Mesendoderm (in vitro differentiated cells): ENCODE data around the gene NKIRAS2.

ENCODE experiments used
- DNase-seq: peaks from one replicate; pipeline ENCODE4 v3.0.0; 2013
- H2AK5ac ChIP-seq: 2 replicates; pipeline ENCODE4 v1.6.1; 2013; ENCODE audit warnings: low read length, inconsistent platforms
- H2BK120ac ChIP-seq: 2 replicates; pipeline ENCODE4 v1.6.1; 2013; ENCODE audit warnings: low read depth, mild to moderate bottlenecking, low read length, moderate library complexity, mixed read lengths
- H2BK15ac ChIP-seq: replicated peaks from 2 replicates; pipeline ENCODE4 v1.6.1; 2013; ENCODE audit warnings: low read depth, mild to moderate bottlenecking, moderate library complexity
- H2BK5ac ChIP-seq: 2 replicates; pipeline ENCODE4 v1.6.1; 2013; ENCODE audit warnings: low read length, inconsistent platforms
- H3K18ac ChIP-seq: 2 replicates; pipeline ENCODE4 v1.6.1; 2013; ENCODE audit warnings: mild to moderate bottlenecking, low read length, mixed read lengths
- H3K23ac ChIP-seq: one replicate; pipeline ENCODE4 v1.6.1; 2013; ENCODE audit warnings: low read length
- H3K27ac ChIP-seq: 2 replicates; pipeline ENCODE4 v1.5.1; 2013; ENCODE audit warnings: low read depth, mild to moderate bottlenecking, inconsistent platforms, low read length, moderate library complexity
- H3K27me3 ChIP-seq: 2 replicates; pipeline ENCODE4 v1.6.1; 2013; ENCODE audit warnings: low read length, control low read depth, mild to moderate bottlenecking, inconsistent platforms; ENCODE audit not compliant: insufficient read depth, poor library complexity
- H3K36me3 ChIP-seq: 2 replicates; pipeline ENCODE4 v1.6.1; 2013; ENCODE audit warnings: low read length, inconsistent platforms; ENCODE audit not compliant: control insufficient read depth, insufficient read depth
- H3K4ac ChIP-seq: one replicate; pipeline ENCODE4 v1.6.1; 2013; ENCODE audit warnings: low read depth, mild to moderate bottlenecking, low read length, moderate library complexity
- H3K4me1 ChIP-seq: 2 replicates; pipeline ENCODE4 v1.6.1; 2013; ENCODE audit warnings: low read depth, low read length, inconsistent platforms; ENCODE audit not compliant: control insufficient read depth
- H3K4me2 ChIP-seq: 2 replicates; pipeline ENCODE4 v1.6.1; 2013; ENCODE audit warnings: low read length
- H3K4me3 ChIP-seq: 2 replicates; pipeline ENCODE4 v1.5.1; 2013; ENCODE audit warnings: mild to moderate bottlenecking, low read length
- H3K56ac ChIP-seq: one replicate; pipeline ENCODE4 v1.6.1; 2013; ENCODE audit warnings: low read length
- H3K79me1 ChIP-seq: 2 replicates; pipeline ENCODE4 v1.6.1; 2013; ENCODE audit warnings: low read length, inconsistent platforms
- H3K79me2 ChIP-seq: 2 replicates; pipeline ENCODE4 v1.6.1; 2013; ENCODE audit warnings: mild to moderate bottlenecking, low read length; ENCODE audit not compliant: control insufficient read depth, insufficient read depth
- H3K9ac ChIP-seq: 2 replicates; pipeline ENCODE4 v1.6.1; 2013; ENCODE audit warnings: low read length, inconsistent platforms
- H4K5ac ChIP-seq: one replicate; pipeline ENCODE4 v1.6.1; 2013; ENCODE audit warnings: low read length
- H4K8ac ChIP-seq: one replicate; pipeline ENCODE4 v1.6.1; 2013; ENCODE audit warnings: low read depth, mild to moderate bottlenecking, control low read depth, low read length, moderate library complexity
- WGBS: extraction: QIAGEN DNeasy Blood & Tissue Kit; methylation state at CpG from one replicate; pipeline ENCODE4 v1.1.7; 2013; ENCODE audit warnings: low lambda C conversion rate, missing lambda C conversion rate; ENCODE audit not compliant: insufficient coverage; ENCODE audit errors: extremely low coverage; 5-methylcytosine and 5-hydroxymethylcytosine counted together

The NKIRAS2 gene

DNA sequence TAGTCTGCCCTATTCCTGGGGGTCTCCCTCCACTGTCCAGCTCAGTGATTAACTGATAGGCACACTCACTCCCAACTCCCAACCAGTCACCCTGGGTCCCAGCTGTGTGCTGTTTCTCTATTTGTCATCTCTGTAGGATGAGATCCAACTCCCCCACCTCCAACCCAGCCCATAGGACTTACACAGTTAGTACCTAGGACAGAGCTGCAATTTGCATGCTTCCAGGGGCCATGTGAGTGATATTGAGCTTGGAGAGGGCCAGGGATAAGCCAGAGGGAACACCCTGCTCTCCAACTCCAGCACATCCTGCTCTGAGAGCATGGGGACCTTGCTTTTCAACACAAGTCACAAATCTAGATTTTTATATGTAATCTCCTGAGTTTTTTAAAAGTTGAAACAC is 21.7 kb downstream of the NKIRAS2 start:
- no peak overlapping the region for H3K4ac ChIP-seq
- H3K4me2 ChIP-seq = no peak overlapping the region
- no peak overlapping the region for H2AK5ac ChIP-seq
- no peaks in the 10 kb centered on the region for H3K4me1 ChIP-seq
- H2BK15ac ChIP-seq = no peak overlapping the region
- H3K79me2 ChIP-seq = no peaks in the 10 kb centered on the region
- no peak overlapping the region for H3K23ac ChIP-seq
- H4K5ac ChIP-seq = no peak overlapping the region
- H3K79me1 ChIP-seq = no peaks in the 10 kb centered on the region
- no peak overlapping the region for H2BK120ac ChIP-seq
- no peak for DNase-seq
- no peak overlapping the region for H3K9ac ChIP-seq
- H3K36me3 ChIP-seq = no peaks in the 10 kb centered on the region
- H2BK5ac ChIP-seq = no peak overlapping the region
- no peak overlapping the region for H3K56ac ChIP-seq
- no peak overlapping the region for H3K18ac ChIP-seq
- H4K8ac ChIP-seq = no peak overlapping the region
- H3K27ac ChIP-seq = no peak overlapping the region
- no peaks in the 10 kb centered on the region for H3K27me3 ChIP-seq
- H3K4me3 ChIP-seq = no peak overlapping the region

- H3K79me2 ChIP-seq = no peaks in the 10 kb centered on the region
- H3K79me1 ChIP-seq = no peaks in the 10 kb centered on the region
- no peaks in the 10 kb centered on the region for H3K27me3 ChIP-seq
- H3K18ac ChIP-seq = no peak overlapping the region
- H2BK120ac ChIP-seq = no peak overlapping the region
- H3K4me2 ChIP-seq = no peak overlapping the region
- no peak overlapping the region for H4K8ac ChIP-seq
- H3K27ac ChIP-seq = no peak overlapping the region
- no peak overlapping the region for H3K4ac ChIP-seq
- no peak overlapping the region for H3K56ac ChIP-seq
- no peak overlapping the region for H2BK5ac ChIP-seq
- no CpG with 5 or more reads among the region's 20 CpGs for WGBS
- no peak overlapping the region for H3K9ac ChIP-seq
- H3K4me1 ChIP-seq = no peaks in the 10 kb centered on the region
- DNase-seq = no peak
- no peaks in the 10 kb centered on the region for H3K36me3 ChIP-seq
- H4K5ac ChIP-seq = no peak overlapping the region
- H2AK5ac ChIP-seq = no peak overlapping the region
- no peak overlapping the region for H2BK15ac ChIP-seq
- H3K4me3 ChIP-seq = no peak overlapping the region
- H3K23ac ChIP-seq = no peak overlapping the region
These were observed 22.9 kb downstream of the NKIRAS2 start for GRCh38 chr17:42042598-42043319.

- no peaks in the 10 kb centered on the region for H3K79me1 ChIP-seq
- no peaks in the 10 kb centered on the region for H3K4me1 ChIP-seq
- H2BK15ac ChIP-seq = no peak overlapping the region
- DNase-seq = no peak
- no peak overlapping the region for H3K23ac ChIP-seq
- no peak overlapping the region for H2BK120ac ChIP-seq
- H3K27ac ChIP-seq = no peak overlapping the region
- H4K5ac ChIP-seq = no peak overlapping the region
- no peak overlapping the region for H3K4me2 ChIP-seq
- no peaks in the 10 kb centered on the region for H3K27me3 ChIP-seq
- no CpG with 5 or more reads among the region's 1 CpG for WGBS
- no peak overlapping the region for H3K4ac ChIP-seq
- no peaks in the 10 kb centered on the region for H3K79me2 ChIP-seq
- no peak overlapping the region for H3K9ac ChIP-seq
- H4K8ac ChIP-seq = no peak overlapping the region
- H3K56ac ChIP-seq = no peak overlapping the region
- H2AK5ac ChIP-seq = no peak overlapping the region
- H2BK5ac ChIP-seq = no peak overlapping the region
- H3K18ac ChIP-seq = no peak overlapping the region
- H3K36me3 ChIP-seq = no peaks in the 10 kb centered on the region
- H3K4me3 ChIP-seq = no peak overlapping the region
These were observed 25.8 kb downstream of the NKIRAS2 start for GRCh38 chr17:42045719-42046118.

GRCh38 chr17:42047343-42047742 is 27.5 kb downstream of the NKIRAS2 start:
- no peak overlapping the region for H2BK15ac ChIP-seq
- H2BK120ac ChIP-seq = no peak overlapping the region
- H3K4me2 ChIP-seq = no peak overlapping the region
- no CpG with 5 or more reads among the region's 12 CpGs for WGBS
- H3K4me1 ChIP-seq = no peaks in the 10 kb centered on the region
- no peak overlapping the region for H2AK5ac ChIP-seq
- DNase-seq = no peak
- no peak overlapping the region for H4K8ac ChIP-seq
- H2BK5ac ChIP-seq = no peak overlapping the region
- no peak overlapping the region for H3K4ac ChIP-seq
- H3K27me3 ChIP-seq = no peaks in the 10 kb centered on the region
- no peak overlapping the region for H3K56ac ChIP-seq
- no peaks in the 10 kb centered on the region for H3K79me1 ChIP-seq
- no peak overlapping the region for H3K23ac ChIP-seq
- H3K18ac ChIP-seq = no peak overlapping the region
- H3K9ac ChIP-seq = no peak overlapping the region
- H4K5ac ChIP-seq = no peak overlapping the region
- H3K27ac ChIP-seq = no peak overlapping the region
- no peak overlapping the region for H3K4me3 ChIP-seq
- no peaks in the 10 kb centered on the region for H3K36me3 ChIP-seq
- H3K79me2 ChIP-seq = no peaks in the 10 kb centered on the region

- Histone ChIP-seq H4K5ac (no peak overlapping the region), H3K9ac (peak overlapping the region; percentile 62), H2BK5ac (no peak overlapping the region), H2AK5ac (no peak overlapping the region), H2BK15ac (no peak overlapping the region), H3K79me2 (no peaks in the 10 kb centered on the region), H3K56ac (peak overlapping the region; percentile 79), H3K36me3 (no peaks in the 10 kb centered on the region), H3K23ac (no peak overlapping the region), H3K18ac (no peak overlapping the region), H3K79me1 (no peaks in the 10 kb centered on the region), H4K8ac (no peak overlapping the region), H3K4me1 (no peaks in the 10 kb centered on the region), H3K4me3 (peak overlapping the region; percentile 3), H3K27me3 (no peaks in the 10 kb centered on the region), H3K27ac (no peak overlapping the region), H3K4ac (no peak overlapping the region), H3K4me2 (peak overlapping the region; percentile 59), H2BK120ac (no peak overlapping the region)
- no CpG with 5 or more reads among the region's 7 CpGs for WGBS
- no peak for DNase-seq
These were observed 30.0 kb downstream of the NKIRAS2 start for GRCh38 chr17:42049834-42050392.
